ENCODE measurements around the gene PPP1R3D. TPM values are rescaled to one million over a fixed set of nuclear protein-coding genes. Genes with fewer than 3 reads are reported as not detected.

The PPP1R3D gene
- total RNA-seq, 1 experiment from 2014 or later = 7.0 TPM

GRCh38 chr20:59976156-59976782, 36.2 kb upstream of the PPP1R3D start:
- Histone ChIP-seq H3K27me3 (ENCODE audit: low read length) (no peaks in the 10 kb centered on the region), H3K27ac (ENCODE audit: low read length) (no peak overlapping the region)

GRCh38 chr20:59972037-59972801, 32.1 kb upstream of the PPP1R3D start:
- Histone ChIP-seq H3K4me3 (ENCODE audit: low read length) (no peak overlapping the region), H4K20me1 (ENCODE audit: insufficient read depth, low read depth, low read length) (no peaks in the 10 kb centered on the region), H3K27ac (ENCODE audit: low read length) (no peak overlapping the region), H3K9me2 (replicated peaks; ENCODE audit: insufficient read depth, low read length) (no peaks in the 10 kb centered on the region), H3K9ac (ENCODE audit: low read length) (no peak overlapping the region), H3K4me2 (ENCODE audit: low read depth, low read length, poor library complexity, severe bottlenecking) (no peak overlapping the region), H3K79me2 (ENCODE audit: low read length) (no peaks in the 10 kb centered on the region), H2AFZ (ENCODE audit: low read length) (no peak overlapping the region), H3K36me3 (ENCODE audit: insufficient read depth, low read length) (no peaks in the 10 kb centered on the region), H3K4me1 (ENCODE audit: low read length) (no peaks in the 10 kb centered on the region), H3K9me3 (ENCODE audit: low read length) (no peaks in the 10 kb centered on the region), H3K27me3 (ENCODE audit: low read length) (no peaks in the 10 kb centered on the region)
- no peak for DNase-seq

More at GRCh38 chr20:59976156-59976782, 36.2 kb upstream of the PPP1R3D start:
- Histone ChIP-seq H3K9me2 (replicated peaks; ENCODE audit: insufficient read depth, low read length) (no peaks in the 10 kb centered on the region), H3K4me2 (ENCODE audit: low read depth, low read length, poor library complexity, severe bottlenecking) (no peak overlapping the region), H3K9ac (ENCODE audit: low read length) (no peak overlapping the region), H2AFZ (ENCODE audit: low read length) (no peak overlapping the region), H3K4me3 (ENCODE audit: low read length) (no peak overlapping the region), H4K20me1 (ENCODE audit: insufficient read depth, low read depth, low read length) (no peaks in the 10 kb centered on the region), H3K4me1 (ENCODE audit: low read length) (no peaks in the 10 kb centered on the region), H3K79me2 (ENCODE audit: low read length) (no peaks in the 10 kb centered on the region), H3K9me3 (ENCODE audit: low read length) (no peaks in the 10 kb centered on the region), H3K36me3 (ENCODE audit: insufficient read depth, low read length) (no peaks in the 10 kb centered on the region)
- DNase-seq = no peak

- H3K4me1 ChIP-seq (ENCODE audit: low read length) = no peaks in the 10 kb centered on the region
- no peak overlapping the region for H3K4me3 ChIP-seq (ENCODE audit: low read length)
- no peaks in the 10 kb centered on the region for H3K27me3 ChIP-seq (ENCODE audit: low read length)
- no peak overlapping the region for H3K27ac ChIP-seq (ENCODE audit: low read length)
- no peaks in the 10 kb centered on the region for H3K9me3 ChIP-seq (ENCODE audit: low read length)
- no peaks in the 10 kb centered on the region for H4K20me1 ChIP-seq (ENCODE audit: insufficient read depth, low read depth, low read length)
- DNase-seq = no peak
- H3K9me2 ChIP-seq (replicated peaks; ENCODE audit: insufficient read depth, low read length) = no peaks in the 10 kb centered on the region
- H3K9ac ChIP-seq (ENCODE audit: low read length) = no peak overlapping the region
- H3K79me2 ChIP-seq (ENCODE audit: low read length) = no peaks in the 10 kb centered on the region
- H3K36me3 ChIP-seq (ENCODE audit: insufficient read depth, low read length) = no peaks in the 10 kb centered on the region
- no peak overlapping the region for H2AFZ ChIP-seq (ENCODE audit: low read length)
- no peak overlapping the region for H3K4me2 ChIP-seq (ENCODE audit: low read depth, low read length, poor library complexity, severe bottlenecking)
Measured at GRCh38 chr20:59971428-59971827, 31.3 kb upstream of the PPP1R3D start.

GRCh38 chr20:59966428-59966827, 26.3 kb upstream of the PPP1R3D start:
- Histone ChIP-seq H3K9me2 (replicated peaks; ENCODE audit: insufficient read depth, low read length) (no peaks in the 10 kb centered on the region), H3K27ac (ENCODE audit: low read length) (no peak overlapping the region), H3K27me3 (ENCODE audit: low read length) (no peaks in the 10 kb centered on the region), H3K4me1 (ENCODE audit: low read length) (no peaks in the 10 kb centered on the region), H3K4me3 (ENCODE audit: low read length) (no peak overlapping the region), H4K20me1 (ENCODE audit: insufficient read depth, low read depth, low read length) (no peaks in the 10 kb centered on the region), H3K79me2 (ENCODE audit: low read length) (no peaks in the 10 kb centered on the region), H2AFZ (ENCODE audit: low read length) (no peak overlapping the region), H3K9me3 (ENCODE audit: low read length) (no peaks in the 10 kb centered on the region), H3K36me3 (ENCODE audit: insufficient read depth, low read length) (no peaks in the 10 kb centered on the region), H3K4me2 (ENCODE audit: low read depth, low read length, poor library complexity, severe bottlenecking) (no peak overlapping the region), H3K9ac (ENCODE audit: low read length) (no peak overlapping the region)
- no peak for DNase-seq

GRCh38 chr20:59962155-59962554, 22.1 kb upstream of the PPP1R3D start:
- Histone ChIP-seq H4K20me1 (ENCODE audit: insufficient read depth, low read depth, low read length) (no peaks in the 10 kb centered on the region), H3K79me2 (ENCODE audit: low read length) (no peaks in the 10 kb centered on the region), H3K4me2 (ENCODE audit: low read depth, low read length, poor library complexity, severe bottlenecking) (no peak overlapping the region), H3K27me3 (ENCODE audit: low read length) (no peaks in the 10 kb centered on the region), H2AFZ (ENCODE audit: low read length) (no peak overlapping the region), H3K4me3 (ENCODE audit: low read length) (no peak overlapping the region), H3K36me3 (ENCODE audit: insufficient read depth, low read length) (no peaks in the 10 kb centered on the region), H3K9ac (ENCODE audit: low read length) (no peak overlapping the region), H3K4me1 (ENCODE audit: low read length) (no peaks in the 10 kb centered on the region), H3K27ac (ENCODE audit: low read length) (no peak overlapping the region), H3K9me3 (ENCODE audit: low read length) (no peaks in the 10 kb centered on the region), H3K9me2 (replicated peaks; ENCODE audit: insufficient read depth, low read length) (no peaks in the 10 kb centered on the region)
- DNase-seq = no peak

- Histone ChIP-seq H3K4me3 (ENCODE audit: low read length) (no peak overlapping the region), H3K79me2 (ENCODE audit: low read length) (no peaks in the 10 kb centered on the region), H4K20me1 (ENCODE audit: insufficient read depth, low read depth, low read length) (no peaks in the 10 kb centered on the region), H3K9me3 (ENCODE audit: low read length) (no peaks in the 10 kb centered on the region), H3K9me2 (replicated peaks; ENCODE audit: insufficient read depth, low read length) (no peaks in the 10 kb centered on the region), H3K9ac (ENCODE audit: low read length) (no peak overlapping the region), H3K27ac (ENCODE audit: low read length) (no peak overlapping the region), H3K4me2 (ENCODE audit: low read depth, low read length, poor library complexity, severe bottlenecking) (no peak overlapping the region), H3K27me3 (ENCODE audit: low read length) (no peaks in the 10 kb centered on the region), H3K36me3 (ENCODE audit: insufficient read depth, low read length) (no peaks in the 10 kb centered on the region), H2AFZ (ENCODE audit: low read length) (no peak overlapping the region), H3K4me1 (ENCODE audit: low read length) (no peaks in the 10 kb centered on the region)
- DNase-seq = no peak
Measured at GRCh38 chr20:59961423-59961822, 21.3 kb upstream of the PPP1R3D start.

- Histone ChIP-seq H2AFZ (ENCODE audit: low read length) (no peak overlapping the region), H3K4me3 (ENCODE audit: low read length) (no peak overlapping the region), H3K9me3 (ENCODE audit: low read length) (no peaks in the 10 kb centered on the region), H3K9ac (ENCODE audit: low read length) (no peak overlapping the region), H3K36me3 (ENCODE audit: insufficient read depth, low read length) (no peaks in the 10 kb centered on the region), H4K20me1 (ENCODE audit: insufficient read depth, low read depth, low read length) (no peaks in the 10 kb centered on the region), H3K4me2 (ENCODE audit: low read depth, low read length, poor library complexity, severe bottlenecking) (no peak overlapping the region), H3K27ac (ENCODE audit: low read length) (no peak overlapping the region), H3K27me3 (ENCODE audit: low read length) (no peaks in the 10 kb centered on the region), H3K9me2 (replicated peaks; ENCODE audit: insufficient read depth, low read length) (no peaks in the 10 kb centered on the region), H3K79me2 (ENCODE audit: low read length) (no peaks in the 10 kb centered on the region), H3K4me1 (ENCODE audit: low read length) (no peaks in the 10 kb centered on the region)
- no peak for DNase-seq
Measured at GRCh38 chr20:59958626-59959025, 18.5 kb upstream of the PPP1R3D start.

GRCh38 chr20:59958123-59958522, 18.0 kb upstream of the PPP1R3D start, which contains the start of gene CDH26:
CDH26 (plus strand) TSS chr20:59958423; CDS start chr20:59958727, 304 bp downstream.
- Histone ChIP-seq H3K4me2 (ENCODE audit: low read depth, low read length, poor library complexity, severe bottlenecking) (no peak within 1 kb of the TSS), H3K27ac (ENCODE audit: low read length) (no peak within 1 kb of the TSS), H3K4me1 (ENCODE audit: low read length) (no peaks in the 10 kb centered on the region), H3K9me3 (ENCODE audit: low read length) (no peaks in the 10 kb centered on the region), H4K20me1 (ENCODE audit: insufficient read depth, low read depth, low read length) (no peaks in the 10 kb centered on the region), H3K4me3 (ENCODE audit: low read length) (no peak within 1 kb of the TSS), H3K36me3 (ENCODE audit: insufficient read depth, low read length) (no peaks in the 10 kb centered on the region), H3K79me2 (ENCODE audit: low read length) (no peaks in the 10 kb centered on the region), H2AFZ (ENCODE audit: low read length) (no peak within 1 kb of the TSS), H3K9me2 (replicated peaks; ENCODE audit: insufficient read depth, low read length) (no peaks in the 10 kb centered on the region), H3K27me3 (ENCODE audit: low read length) (no peaks in the 10 kb centered on the region), H3K9ac (ENCODE audit: low read length) (no peak within 1 kb of the TSS)
- no peak for DNase-seq

Data from Karpas-422 (cell line).